GM12878 (cell line): ENCODE measurements around the gene CENPS. TPM values are rescaled to one million over a fixed set of nuclear protein-coding genes. Genes with fewer than 3 reads are reported as not detected.

Experiments used
- ATAC-seq: fragments of 200-7000 bp; cut with Tn5 transposase; 3 replicates; pipeline ENCODE4 v1.9.1; 2020; ENCODE audit warnings: mild to moderate bottlenecking, moderate library complexity
- BruUV-seq: library from RNA; stranded (reverse); fragments of 400-500 nt; replicated peaks from 2 replicates; lab custom pipeline; 2021; lab: Mats Ljungman, UMichigan
- CTCF ChIA-PET: fragments of 300-600 bp; sonication (Branson Sonifier 250); formaldehyde crosslinking; extraction: SDS; loops from one replicate; lab custom pipeline; 2021; ENCODE audit warnings: inconsistent platforms; lab: Yijun Ruan, JAX
- POLR2A ChIA-PET: fragments of 350-600 bp; formaldehyde crosslinking; extraction: SDS; loops from one replicate; lab custom pipeline; 2021; ENCODE audit warnings: inconsistent platforms; lab: Charles Lee
- RAD21 ChIA-PET: fragments of 300-600 bp; sonication (Branson Sonifier 250); formaldehyde crosslinking; loops from one replicate; lab custom pipeline; 2023; ENCODE audit warnings: antibody characterized with exemption; ENCODE audit not compliant: unreplicated experiment; lab: Charles Lee
- SMC1A ChIA-PET: fragments of 300-600 bp; sonication (Branson Sonifier 250); formaldehyde crosslinking; loops from one replicate; lab custom pipeline; 2023; ENCODE audit not compliant: unreplicated experiment, uncharacterized antibody; lab: Charles Lee
- DNase-seq: peaks from one replicate; pipeline ENCODE4 v3.0.0-alpha.2; 2011; ENCODE audit warnings: low read depth, low spot score
- FAIRE-seq: peaks from 3 replicates; lab custom pipeline; 2011; peaks lifted over from hg19 to GRCh38; lab: Jason Lieb, UNC
- H2AFZ ChIP-seq: 2 replicates; pipeline ENCODE4 v1.6.0; 2011; ENCODE audit warnings: low read depth, low read length, control low read depth; ENCODE audit not compliant: control insufficient read depth
- H3K27ac ChIP-seq: 2 replicates; pipeline ENCODE4 v1.5.1; 2011; ENCODE audit warnings: control low read depth; ENCODE audit not compliant: control insufficient read depth, insufficient read depth
- H3K27me3 ChIP-seq, 2 experiments: replicated peaks in 1 of 2; 2 replicates each; pipeline versions ENCODE4 v1.6.0 to v1.6.1; 2011; ENCODE audit warnings: low read length in 1 of 2; ENCODE audit not compliant: control insufficient read depth in 2 of 2, insufficient read depth in 2 of 2
- H3K36me3 ChIP-seq, 2 experiments: 2 replicates each; pipeline ENCODE4 v1.5.1; 2011; ENCODE audit warnings: low read length in 1 of 2; ENCODE audit not compliant: control insufficient read depth in 2 of 2, insufficient read depth in 2 of 2
- H3K4me1 ChIP-seq: 2 replicates; pipeline ENCODE4 v1.6.1; 2011; ENCODE audit warnings: mild to moderate bottlenecking, low read length, moderate library complexity, mixed read lengths; ENCODE audit not compliant: control insufficient read depth, insufficient read depth
- H3K4me2 ChIP-seq: 2 replicates; pipeline ENCODE4 v1.6.0; 2011; ENCODE audit warnings: control low read depth; ENCODE audit not compliant: control insufficient read depth, insufficient read depth
- H3K4me3 ChIP-seq: fragments of 200-600 bp; sonication (generic); 2 replicates; pipeline ENCODE4 v1.5.1; 2016
- H3K79me2 ChIP-seq: 2 replicates; pipeline ENCODE4 v1.6.0; 2011; ENCODE audit warnings: low read length; ENCODE audit not compliant: control insufficient read depth, insufficient read depth
- H3K9ac ChIP-seq: 2 replicates; pipeline ENCODE4 v1.8.0; 2011; ENCODE audit warnings: low read length, control low read depth, mixed read lengths; ENCODE audit not compliant: control insufficient read depth, insufficient read depth
- H3K9me3 ChIP-seq: replicated peaks from 3 replicates; pipeline ENCODE4 v1.5.1; 2011; ENCODE audit warnings: mild to moderate bottlenecking, low read length; ENCODE audit not compliant: control insufficient read depth, insufficient read depth
- H4K20me1 ChIP-seq: 2 replicates; pipeline ENCODE4 v1.6.0; 2011; ENCODE audit not compliant: control insufficient read depth, insufficient read depth
- BMI1 ChIP-seq: fragments of 450-650 bp; IDR thresholded peaks from 2 replicates; pipeline ENCODE4 v1.6.1; 2016; ENCODE audit warnings: mild to moderate bottlenecking, moderate library complexity, borderline replicate concordance
- CREB1 ChIP-seq: IDR thresholded peaks from 2 replicates; pipeline ENCODE4 v1.6.1; 2012; ENCODE audit warnings: low read depth, mild to moderate bottlenecking, inconsistent platforms
- MTA2 ChIP-seq: fragments of 450-650 bp; IDR thresholded peaks from 2 replicates; pipeline ENCODE4 v1.6.1; 2016; ENCODE audit warnings: low read depth, mild to moderate bottlenecking, moderate library complexity
- MYB ChIP-seq: fragments of 150-350 bp; IDR thresholded peaks from 2 replicates; pipeline ENCODE4 v1.6.1; 2014; ENCODE audit warnings: mild to moderate bottlenecking, low read depth, low read length, borderline replicate concordance
- NFIC ChIP-seq: IDR thresholded peaks from 2 replicates; pipeline ENCODE4 v1.6.1; 2012; ENCODE audit warnings: low read depth, mild to moderate bottlenecking, inconsistent platforms, low read length, moderate library complexity
- NR2C1 ChIP-seq: fragments of 450-650 bp; IDR thresholded peaks from 2 replicates; pipeline ENCODE4 v1.6.1; 2017; ENCODE audit warnings: antibody characterized with exemption, mild to moderate bottlenecking, moderate library complexity
- ZNF217 ChIP-seq: fragments of 450-650 bp; IDR thresholded peaks from 2 replicates; pipeline ENCODE4 v1.6.1; 2017; ENCODE audit warnings: antibody characterized with exemption, mild to moderate bottlenecking
- WGBS: methylation state at CpG from one replicate; pipeline ENCODE4 v1.1.6; 2016; ENCODE audit warnings: low lambda C conversion rate; ENCODE audit not compliant: insufficient replicate concordance, insufficient coverage; ENCODE audit errors: missing lambda C conversion rate; 5-methylcytosine and 5-hydroxymethylcytosine counted together
- in situ Hi-C: fragments of 300-500 bp; cut with MboI; formaldehyde crosslinking; loops from 9 replicates; pipeline ENCODE4 v1.14.3; 2018; ENCODE audit warnings: mixed read lengths
- intact Hi-C: fragments of 100-400 bp; cut with micrococcal nuclease; formaldehyde crosslinking; loops from one replicate; pipeline ENCODE4 v1.14.2; 2022; ENCODE audit not compliant: unreplicated experiment
- polyA plus RNA-seq, 11 experiments: library from polyadenylated mRNA; depleted of rRNA in 4 of 11; unstranded in 6 of 11; stranded (reverse) in 5 of 11; fragments of >200 nt; fragmentation: Nextera tagmentation in 4 of 11; fragmentation: Illumina TruSeq in 1 of 11; extraction: Ambion mirVana in 4 of 11; extraction: Trizol in 1 of 11; gene quantifications; 1 replicate in 1 of 11; 2 replicates in 10 of 11; pipeline versions ENCODE4 v1.2.1 to v1.2.3, GENCODE V29; 2011 to 2016; ENCODE audit warnings: inconsistent platforms in 2 of 11, missing spikeins in 2 of 11, low read depth in 1 of 11
- total RNA-seq, 4 experiments: library from RNA; depleted of rRNA in 3 of 4; stranded (reverse); fragments of >200 nt in 3 of 4; fragmentation: Illumina TruSeq in 1 of 4; extraction: Trizol in 1 of 4; gene quantifications; 2 replicates each; pipeline versions ENCODE4 v1.2.1 to v1.2.3, GENCODE V29; 2013 to 2021
- TF ChIP-seq, protein P1 (sequence below): IDR thresholded peaks from 2 replicates; pipeline ENCODE4 v1.6.1; 2011; ENCODE audit warnings: borderline replicate concordance, low read depth, mild to moderate bottlenecking, moderate library complexity, low read length; ENCODE audit not compliant: insufficient read depth, poor library complexity, severe bottlenecking
- TF ChIP-seq, protein P2 (sequence below): fragments of 450-650 bp; formaldehyde crosslinking; IDR thresholded peaks from 2 replicates; pipeline ENCODE4 v1.4.0; 2020; ENCODE audit warnings: mild to moderate bottlenecking, moderate library complexity

CENPS gene
- total and polyA plus RNA-seq, 10 of the 15 experiments (the other 5 are each of a cell fraction or from before 2014, with no cell fraction given) = 9.4 to 51.7 (median 16.7) TPM

DNA sequence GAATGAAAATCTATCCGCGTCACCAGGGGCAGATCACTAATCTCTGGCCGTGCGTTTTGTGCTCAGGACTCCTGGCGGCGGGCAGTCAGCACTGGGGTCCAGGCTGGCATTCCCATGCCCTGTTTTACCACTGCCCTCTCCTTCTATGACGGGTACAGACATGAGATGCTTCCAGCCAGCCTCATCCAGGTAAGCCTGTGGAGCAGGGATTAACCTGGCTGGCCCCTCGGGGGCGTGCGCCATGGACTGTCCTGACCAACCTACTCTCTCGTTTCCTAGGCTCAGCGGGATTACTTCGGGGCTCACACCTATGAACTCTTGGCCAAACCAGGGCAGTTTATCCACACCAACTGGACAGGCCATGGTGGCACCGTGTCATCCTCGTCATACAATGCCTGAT is 10.9 kb upstream of the CENPS start:
- ChIA-PET POLR2A (interaction anchor here (0.7 kb wide), 1 partner anchor 62 kb away, joined by 6 read pairs; no protein-coding TSS in a partner anchor), CTCF (no interaction called here), SMC1A (no interaction called here), RAD21 (no interaction called here)
- TF ChIP-seq BMI1 = no peak
- TF ChIP-seq NR2C1 = no peak
- no peak for TF ChIP-seq CREB1
- TF ChIP-seq MYB = no peak
- TF ChIP-seq NFIC = no peak
- TF ChIP-seq ZNF217 = no peak
- no peak for TF ChIP-seq MTA2
- TF ChIP-seq, protein P1, sequence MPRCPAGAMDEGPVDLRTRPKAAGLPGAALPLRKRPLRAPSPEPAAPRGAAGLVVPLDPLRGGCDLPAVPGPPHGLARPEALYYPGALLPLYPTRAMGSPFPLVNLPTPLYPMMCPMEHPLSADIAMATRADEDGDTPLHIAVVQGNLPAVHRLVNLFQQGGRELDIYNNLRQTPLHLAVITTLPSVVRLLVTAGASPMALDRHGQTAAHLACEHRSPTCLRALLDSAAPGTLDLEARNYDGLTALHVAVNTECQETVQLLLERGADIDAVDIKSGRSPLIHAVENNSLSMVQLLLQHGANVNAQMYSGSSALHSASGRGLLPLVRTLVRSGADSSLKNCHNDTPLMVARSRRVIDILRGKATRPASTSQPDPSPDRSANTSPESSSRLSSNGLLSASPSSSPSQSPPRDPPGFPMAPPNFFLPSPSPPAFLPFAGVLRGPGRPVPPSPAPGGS = no peak
- TF ChIP-seq, protein P2, sequence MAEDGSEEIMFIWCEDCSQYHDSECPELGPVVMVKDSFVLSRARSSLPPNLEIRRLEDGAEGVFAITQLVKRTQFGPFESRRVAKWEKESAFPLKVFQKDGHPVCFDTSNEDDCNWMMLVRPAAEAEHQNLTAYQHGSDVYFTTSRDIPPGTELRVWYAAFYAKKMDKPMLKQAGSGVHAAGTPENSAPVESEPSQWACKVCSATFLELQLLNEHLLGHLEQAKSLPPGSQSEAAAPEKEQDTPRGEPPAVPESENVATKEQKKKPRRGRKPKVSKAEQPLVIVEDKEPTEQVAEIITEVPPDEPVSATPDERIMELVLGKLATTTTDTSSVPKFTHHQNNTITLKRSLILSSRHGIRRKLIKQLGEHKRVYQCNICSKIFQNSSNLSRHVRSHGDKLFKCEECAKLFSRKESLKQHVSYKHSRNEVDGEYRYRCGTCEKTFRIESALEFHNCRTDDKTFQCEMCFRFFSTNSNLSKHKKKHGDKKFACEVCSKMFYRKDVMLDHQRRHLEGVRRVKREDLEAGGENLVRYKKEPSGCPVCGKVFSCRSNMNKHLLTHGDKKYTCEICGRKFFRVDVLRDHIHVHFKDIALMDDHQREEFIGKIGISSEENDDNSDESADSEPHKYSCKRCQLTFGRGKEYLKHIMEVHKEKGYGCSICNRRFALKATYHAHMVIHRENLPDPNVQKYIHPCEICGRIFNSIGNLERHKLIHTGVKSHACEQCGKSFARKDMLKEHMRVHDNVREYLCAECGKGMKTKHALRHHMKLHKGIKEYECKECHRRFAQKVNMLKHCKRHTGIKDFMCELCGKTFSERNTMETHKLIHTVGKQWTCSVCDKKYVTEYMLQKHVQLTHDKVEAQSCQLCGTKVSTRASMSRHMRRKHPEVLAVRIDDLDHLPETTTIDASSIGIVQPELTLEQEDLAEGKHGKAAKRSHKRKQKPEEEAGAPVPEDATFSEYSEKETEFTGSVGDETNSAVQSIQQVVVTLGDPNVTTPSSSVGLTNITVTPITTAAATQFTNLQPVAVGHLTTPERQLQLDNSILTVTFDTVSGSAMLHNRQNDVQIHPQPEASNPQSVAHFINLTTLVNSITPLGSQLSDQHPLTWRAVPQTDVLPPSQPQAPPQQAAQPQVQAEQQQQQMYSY (CRISPR knock-in tag) = no peak
- H4K20me1 ChIP-seq = no peaks in the 10 kb centered on the region
- ATAC-seq (no peak), FAIRE-seq (no peak), DNase-seq (no peak)
- H3K27ac ChIP-seq = no peak overlapping the region
- intact Hi-C loops (no loop called here), in situ Hi-C loops (no loop called here)
- no peaks in the 10 kb centered on the region for H3K79me2 ChIP-seq
- H3K9me3 ChIP-seq = no peaks in the 10 kb centered on the region
- no peak overlapping the region for H2AFZ ChIP-seq
- no peak overlapping the region for H3K4me2 ChIP-seq
- H3K27me3 ChIP-seq = no peaks in the 10 kb centered on the region
- H3K9ac ChIP-seq = no peak overlapping the region
- H3K4me1 ChIP-seq = no peaks in the 10 kb centered on the region
- H3K4me3 ChIP-seq = no peak overlapping the region
- 92% methylated on average over 14 of the region's 15 CpGs for WGBS
- peaks cover 17 to 23% of the 10 kb centered on the region in 2 experiments for H3K36me3 ChIP-seq
- no TSS peak for BruUV-seq
